Occipital lobe (tissue), 1 donor: Measurements from ENCODE around the gene OCIAD1. TPM values are rescaled to one million over a fixed set of nuclear protein-coding genes. Genes with fewer than 3 reads are reported as not detected.

ENCODE experiments used
- total RNA-seq: library from RNA; depleted of rRNA; stranded (reverse); fragments of >200 nt; gene quantifications from one replicate; pipeline ENCODE4 v1.2.3, GENCODE V29; 2014

Gene OCIAD1
- total RNA-seq, 1 donor from 2014 or later, result 144 TPM

Other genes starting within 250 kb of the OCIAD1 start
- 94.1 TPM for gene FRYL, start 50.8 kb upstream of the OCIAD1 start, total RNA-seq
- 27.6 TPM for gene OCIAD2, start 75.7 kb downstream of the OCIAD1 start, total RNA-seq
- gene CWH43, start 155.2 kb downstream of the OCIAD1 start, total RNA-seq, result not detected